Small intestine (tissue), 7 donors: ENCODE data around the gene IFNA17. TPM values are rescaled to one million over a fixed set of nuclear protein-coding genes. Genes with fewer than 3 reads are reported as not detected.
A peak's percentile ranks its signal among the peaks of the same experiment; 100 is the strongest.
"Not testable (repeated sequence)": the region's sequence is repeated elsewhere in the genome, so short reads cannot be mapped to it uniquely, and the experiment has no call there.

Experiments used
- DNase-seq, 2 donors: peaks; one replicate each; pipeline versions ENCODE4 v3.0.0 to v3.0.0-alpha.2; 2013
- FAIRE-seq: peaks from 2 replicates; lab custom pipeline; 2012; peaks lifted over from hg19 to GRCh38; lab: Jason Lieb, UNC
- H3K27ac ChIP-seq, 3 donors: one replicate each; pipeline ENCODE4 v1.5.1; 2013; ENCODE audit warnings: low read length in 2 of 3, mild to moderate bottlenecking in 2 of 3, control low read depth in 1 of 3, inconsistent platforms in 1 of 3, low read depth in 1 of 3, moderate library complexity in 1 of 3
- H3K27me3 ChIP-seq, 3 donors: one replicate each; pipeline ENCODE4 v1.6.1; 2013; ENCODE audit warnings: low read length in 3 of 3, inconsistent platforms in 1 of 3; ENCODE audit not compliant: control insufficient read depth in 3 of 3, insufficient read depth in 3 of 3
- H3K36me3 ChIP-seq, 3 donors: one replicate each; pipeline ENCODE4 v1.6.1; 2013; ENCODE audit warnings: low read length in 3 of 3, inconsistent platforms in 1 of 3, low read depth in 1 of 3, mild to moderate bottlenecking in 1 of 3, moderate library complexity in 1 of 3; ENCODE audit not compliant: control insufficient read depth in 3 of 3, insufficient read depth in 2 of 3
- H3K4me1 ChIP-seq, 3 donors: one replicate each; pipeline ENCODE4 v1.6.1; 2013; ENCODE audit warnings: low read length in 2 of 3, inconsistent platforms in 1 of 3, low read depth in 1 of 3, mild to moderate bottlenecking in 1 of 3, moderate library complexity in 1 of 3; ENCODE audit not compliant: control insufficient read depth in 3 of 3, insufficient read depth in 2 of 3
- H3K4me3 ChIP-seq, 3 donors: one replicate each; pipeline ENCODE4 v1.5.1; 2013; ENCODE audit warnings: low read length in 3 of 3, control low read depth in 1 of 3, inconsistent platforms in 1 of 3, low read depth in 1 of 3, mild to moderate bottlenecking in 1 of 3, moderate library complexity in 1 of 3
- H3K9me3 ChIP-seq, 2 donors: one replicate each; pipeline ENCODE4 v1.6.1; 2013; ENCODE audit warnings: low read depth in 1 of 2, low read length in 1 of 2; ENCODE audit not compliant: control insufficient read depth in 2 of 2, insufficient read depth in 1 of 2
- WGBS, 3 donors: extraction: QIAGEN DNeasy Blood & Tissue Kit; methylation state at CpG; one replicate each; pipeline ENCODE4 v1.1.7; 2013; 5-methylcytosine and 5-hydroxymethylcytosine counted together
- polyA plus RNA-seq, 4 donors: library from polyadenylated mRNA; stranded (reverse) in 3 of 4; unstranded in 1 of 4; fragments of 200-250 nt in 3 of 4; fragments of 120-200 nt in 1 of 4; gene quantifications; one replicate each; pipeline versions ENCODE4 v1.2.1 to v1.2.3, GENCODE V29; 2013
- donor health status: healthy with polysubstance abuse.
- donor health status: control.
- donor health status: control.
- donor health status: Bipolar disorder and iron deficiency.
- donor health status: healthy.

Gene IFNA17
- polyA plus RNA-seq, 4 donors = not detected

GRCh38 chr9:21217211-21217610 is 10.8 kb downstream of the IFNA17 start, which contains the start of gene IFNA16:
Gene IFNA16, minus strand, starts transcription at chr9:21217311. Its CDS starts 6 bp downstream, at chr9:21217305.
- not testable (repeated sequence) for FAIRE-seq

GRCh38 chr9:21213411-21214326 is 14.4 kb downstream of the IFNA17 start:
- FAIRE-seq, H3K36me3 ChIP-seq, H3K27me3 ChIP-seq, H3K4me3 ChIP-seq, H3K9me3 ChIP-seq, H3K4me1 ChIP-seq, H3K27ac ChIP-seq: not testable (repeated sequence)
- WGBS, 3 donors = 32 to 52% (median 41%) methylated on average over 4 to 5 of the region's 5 CpGs
- peak in 1 of 2 donors; percentile 2 for DNase-seq

More at GRCh38 chr9:21217211-21217610, 10.8 kb downstream of the IFNA17 start, which contains the start of gene IFNA16:
- DNase-seq, H3K36me3 ChIP-seq, H3K27ac ChIP-seq, H3K27me3 ChIP-seq, H3K4me3 ChIP-seq, H3K4me1 ChIP-seq, H3K9me3 ChIP-seq: not testable (repeated sequence)
- WGBS, 3 donors = 43 to 80% (median 50%) methylated on average over 1 of the region's 1 CpG

- H3K36me3 ChIP-seq, H3K4me1 ChIP-seq, H3K27ac ChIP-seq, DNase-seq, H3K9me3 ChIP-seq, H3K27me3 ChIP-seq, H3K4me3 ChIP-seq, FAIRE-seq: not testable (repeated sequence)
- WGBS, 3 donors = 65 to 69% (median 66%) methylated on average over 2 of the region's 2 CpGs
Observed at GRCh38 chr9:21212160-21212559, 15.9 kb downstream of the IFNA17 start.

GRCh38 chr9:21210782-21211181 is 17.2 kb downstream of the IFNA17 start:
- not testable (repeated sequence) for H3K36me3 ChIP-seq, FAIRE-seq, H3K9me3 ChIP-seq, H3K4me1 ChIP-seq, DNase-seq, H3K4me3 ChIP-seq, H3K27me3 ChIP-seq, H3K27ac ChIP-seq
- WGBS, 3 donors = 92 to 94% (median 93%) methylated on average over 2 of the region's 2 CpGs

GRCh38 chr9:21210311-21210710 is 17.7 kb downstream of the IFNA17 start:
- Histone ChIP-seq H3K4me1 (no peaks in the 10 kb centered on the region), H3K9me3 (no peaks in the 10 kb centered on the region), H3K27me3 (no peaks in the 10 kb centered on the region), H3K27ac (no peak overlapping the region), H3K4me3 (no peak overlapping the region), H3K36me3 (no peaks in the 10 kb centered on the region)
- FAIRE-seq (no peak), DNase-seq (no peak)
- WGBS, 3 donors = 87 to 94% (median 93%) methylated on average over 7 of the region's 7 CpGs

- peak; percentile 95 for FAIRE-seq
- not testable (repeated sequence) for H3K9me3 ChIP-seq, H3K4me3 ChIP-seq, DNase-seq, H3K36me3 ChIP-seq, H3K27ac ChIP-seq, H3K27me3 ChIP-seq, H3K4me1 ChIP-seq
- WGBS, 3 donors = 72 to 88% (median 75%) methylated on average over 3 of the region's 3 CpGs
Observed at GRCh38 chr9:21207043-21207442, 21.0 kb downstream of the IFNA17 start, which contains the start of gene IFNA10. Gene IFNA10, minus strand, starts transcription at chr9:21207143. Its CDS starts 46 bp downstream, at chr9:21207097.

- Histone ChIP-seq H3K9me3 (no peaks in the 10 kb centered on the region), H3K36me3 (no peaks in the 10 kb centered on the region), H3K27ac (no peak overlapping the region), H3K4me3 (no peak overlapping the region), H3K27me3 (no peaks in the 10 kb centered on the region), H3K4me1 (no peaks in the 10 kb centered on the region)
- DNase-seq (no peak), FAIRE-seq (no peak)
Observed at GRCh38 chr9:21205204-21205603, 22.8 kb downstream of the IFNA17 start.

GRCh38 chr9:21202105-21202504 is 25.9 kb downstream of the IFNA17 start, which contains the start of gene IFNA7:
Gene IFNA7, minus strand, starts transcription at chr9:21202205. Its CDS starts 40 bp downstream, at chr9:21202165.
- H3K27ac ChIP-seq, H3K36me3 ChIP-seq, FAIRE-seq, H3K27me3 ChIP-seq, H3K9me3 ChIP-seq, DNase-seq, H3K4me1 ChIP-seq, H3K4me3 ChIP-seq: not testable (repeated sequence)
- 49 to 67% (median 57%) methylated on average over 4 of the region's 4 CpGs for WGBS, 3 donors
